GM10266 (cell line): ENCODE results near the gene GON7.
"Not testable (repeated sequence)": the region's sequence is repeated elsewhere in the genome, so short reads cannot be mapped to it uniquely, and the experiment has no call there.

ENCODE experiments used
- DNase-seq: peaks from one replicate; pipeline ENCODE4 v3.0.0; 2012; ENCODE audit errors: extremely low spot score
- CTCF ChIP-seq: IDR thresholded peaks from 2 replicates; pipeline ENCODE4 v1.5.1; 2012; ENCODE audit warnings: mild to moderate bottlenecking, low read depth; ENCODE audit not compliant: control insufficient read depth, insufficient read depth; ENCODE audit errors: missing control alignments

Gene GON7

DNA sequence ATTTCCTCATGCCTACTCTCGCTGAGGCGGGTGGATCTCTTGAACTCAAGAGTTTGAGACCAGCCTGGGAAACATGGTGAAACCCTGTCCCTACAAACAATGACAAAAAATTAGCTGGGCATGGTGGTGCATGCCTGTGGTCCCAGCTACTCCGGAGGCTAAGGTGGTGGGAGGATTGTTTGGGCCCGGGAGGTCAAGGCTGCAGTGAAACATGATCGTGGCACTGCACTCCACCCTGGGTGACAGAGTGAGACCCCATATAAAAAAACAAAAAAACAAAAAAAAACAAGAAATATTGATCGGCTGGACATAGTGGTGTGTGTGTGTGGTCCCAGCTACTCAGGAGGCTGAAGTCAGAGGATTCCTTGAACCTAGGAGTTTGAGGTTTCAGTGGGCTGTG lies 31.4 kb downstream of the GON7 start:
- no peak for TF ChIP-seq CTCF

GRCh38 chr14:93174731-93175130 lies 32.1 kb downstream of the GON7 start:
- not testable (repeated sequence) for DNase-seq

More for the DNA sequence above, 31.4 kb downstream of the GON7 start:
- DNase-seq = no peak

DNA sequence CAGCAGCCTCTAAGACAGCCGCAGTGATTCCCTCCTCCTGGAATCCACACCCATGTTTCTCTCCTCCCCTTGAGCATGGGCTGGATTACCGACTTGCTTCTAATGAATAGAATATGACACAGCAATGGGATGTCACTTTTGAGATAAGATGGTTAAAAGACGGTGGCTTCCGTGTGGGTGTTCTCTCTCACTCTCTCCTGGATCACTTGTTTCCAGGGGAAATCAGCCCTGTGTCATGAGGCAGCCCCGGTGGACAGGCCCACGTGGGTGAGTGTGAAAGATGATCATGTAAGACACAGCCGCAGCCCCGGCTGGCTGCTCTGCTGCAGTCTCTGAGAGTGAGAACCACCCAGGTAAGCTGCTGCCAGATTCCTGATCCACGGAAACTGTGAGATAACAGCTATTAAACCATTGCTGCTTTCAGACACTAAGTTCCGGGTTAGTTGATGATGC lies 32.9 kb downstream of the GON7 start:
- DNase-seq = no peak
- no peak for TF ChIP-seq CTCF

- no peak for DNase-seq
- no peak for TF ChIP-seq CTCF
These were observed 35.5 kb downstream of the GON7 start for GRCh38 chr14:93171376-93171775.

GRCh38 chr14:93170141-93170540 lies 36.7 kb downstream of the GON7 start:
- DNase-seq = not testable (repeated sequence)

DNA sequence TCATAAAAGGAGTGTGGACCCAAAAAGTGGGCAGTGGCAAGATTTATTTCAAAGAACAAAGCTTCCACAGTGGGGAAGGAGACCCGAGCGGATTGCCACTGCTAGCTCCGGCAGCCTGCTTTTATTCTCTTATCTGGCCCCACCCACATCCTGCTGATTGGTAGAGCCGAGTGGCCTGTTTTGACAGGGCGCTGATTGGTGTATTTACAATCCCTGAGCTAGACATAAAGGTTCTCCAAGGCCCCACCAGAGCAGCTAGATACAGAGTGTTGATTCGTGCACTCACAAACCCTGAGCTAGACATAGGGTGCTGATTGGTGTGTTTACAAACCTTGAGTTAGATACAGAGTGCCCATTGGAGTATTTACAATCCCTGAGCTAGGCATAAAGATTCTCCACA lies 37.2 kb downstream of the GON7 start:
- not testable (repeated sequence) for DNase-seq

DNA sequence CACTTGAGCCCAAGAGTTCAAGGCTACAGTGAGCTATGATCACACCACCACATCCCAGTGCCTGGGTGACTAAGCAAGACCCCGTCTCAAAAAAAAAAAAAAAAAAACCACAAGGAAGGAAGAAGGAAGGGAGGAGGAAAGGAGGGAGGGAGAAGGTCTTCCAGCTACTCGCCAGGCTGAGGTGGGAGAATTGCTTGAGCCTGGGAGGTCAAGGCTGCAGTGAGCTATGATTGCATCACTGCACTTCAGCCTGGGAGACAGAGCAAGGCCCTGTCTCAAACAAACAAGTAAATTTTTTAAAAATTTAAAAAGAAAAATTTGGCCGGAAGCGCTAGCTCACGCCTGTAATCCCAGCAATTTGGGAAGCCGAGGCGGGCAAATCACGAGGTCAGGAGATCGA lies 38.3 kb downstream of the GON7 start:
- not testable (repeated sequence) for DNase-seq

- DNase-seq = not testable (repeated sequence)
These were observed 41.3 kb downstream of the GON7 start for GRCh38 chr14:93165271-93166265.

GRCh38 chr14:93163564-93163963 lies 43.3 kb downstream of the GON7 start:
- DNase-seq = no peak
- TF ChIP-seq CTCF = no peak

DNA sequence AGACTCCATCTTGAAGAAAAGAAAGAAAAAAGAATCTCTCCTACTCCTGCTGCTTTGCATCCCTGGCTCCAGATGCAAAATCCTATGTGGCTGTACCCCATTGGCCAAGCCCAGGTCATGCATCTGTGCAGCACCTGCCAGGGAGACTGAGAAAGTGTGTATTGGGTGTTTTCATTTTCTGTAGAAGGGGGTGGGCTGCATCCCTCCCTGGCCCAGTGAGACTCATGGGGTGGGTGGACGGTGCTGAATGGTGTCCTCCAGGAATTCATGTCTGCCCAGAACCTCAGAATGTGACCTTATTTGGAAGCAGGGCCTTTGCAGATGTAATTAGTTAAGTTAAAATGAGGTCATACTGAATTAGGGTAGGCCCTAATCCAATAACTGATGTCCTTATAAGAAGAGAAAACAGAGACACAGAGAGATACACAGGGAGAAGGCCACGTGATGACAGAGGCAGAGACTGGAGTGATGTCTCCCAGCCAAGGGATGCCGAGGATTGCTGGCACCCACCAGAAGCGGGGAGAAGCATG lies 45.4 kb downstream of the GON7 start:
- no peak for TF ChIP-seq CTCF
- DNase-seq = no peak
